ENCODE results near the gene PRSS38.

Gene PRSS38

GRCh38 chr1:227890451-227891222 is 75.2 kb downstream of the PRSS38 start:
- no peak for DNase-seq (ENCODE audit: low spot score)
- in situ Hi-C loops (cut with MboI; ENCODE audit: low pct_unique_long_range_greater_than_20kb, low sequenced_read_pairs, unreplicated experiment), result no loop called here
- TF ChIP-seq CTCF (IDR thresholded peaks at IDR 0.05; ENCODE audit: extremely low read depth, insufficient read depth, missing control alignments), result no peak

GRCh38 chr1:227891223-227891954 is 75.9 kb downstream of the PRSS38 start:
- in situ Hi-C loops (cut with MboI; ENCODE audit: low pct_unique_long_range_greater_than_20kb, low sequenced_read_pairs, unreplicated experiment), result no loop called here
- no peak for TF ChIP-seq CTCF (IDR thresholded peaks at IDR 0.05; ENCODE audit: extremely low read depth, insufficient read depth, missing control alignments)
- DNase-seq (ENCODE audit: low spot score), result no peak

GRCh38 chr1:227891955-227892488 is 76.5 kb downstream of the PRSS38 start:
- no peak for TF ChIP-seq CTCF (IDR thresholded peaks at IDR 0.05; ENCODE audit: extremely low read depth, insufficient read depth, missing control alignments)
- in situ Hi-C loops (cut with MboI; ENCODE audit: low pct_unique_long_range_greater_than_20kb, low sequenced_read_pairs, unreplicated experiment), result no loop called here
- no peak for DNase-seq (ENCODE audit: low spot score)

- in situ Hi-C loops (cut with MboI; ENCODE audit: low pct_unique_long_range_greater_than_20kb, low sequenced_read_pairs, unreplicated experiment), result no loop called here
Measured at GRCh38 chr1:227892489-227893299, 77.2 kb downstream of the PRSS38 start.

GRCh38 chr1:227893300-227893948 is 77.9 kb downstream of the PRSS38 start:
- in situ Hi-C loops (cut with MboI; ENCODE audit: low pct_unique_long_range_greater_than_20kb, low sequenced_read_pairs, unreplicated experiment), result no loop called here
- no peak for TF ChIP-seq CTCF (IDR thresholded peaks at IDR 0.05; ENCODE audit: extremely low read depth, insufficient read depth, missing control alignments)
- DNase-seq (ENCODE audit: low spot score), result no peak

More at GRCh38 chr1:227892489-227893299, 77.2 kb downstream of the PRSS38 start:
- no peak for TF ChIP-seq CTCF (IDR thresholded peaks at IDR 0.05; ENCODE audit: extremely low read depth, insufficient read depth, missing control alignments)
- no peak for DNase-seq (ENCODE audit: low spot score)
